GM18499 (cell line): ENCODE measurements around the gene EFNB2.

Experiments used
- ATAC-seq: cut with Tn5 transposase; IDR thresholded peaks from one replicate; pipeline ENCODE4 v1.9.1; 2021; ENCODE audit warnings: moderate number of reproducible peaks; ENCODE audit not compliant: insufficient read depth, unreplicated experiment

Gene EFNB2

DNA sequence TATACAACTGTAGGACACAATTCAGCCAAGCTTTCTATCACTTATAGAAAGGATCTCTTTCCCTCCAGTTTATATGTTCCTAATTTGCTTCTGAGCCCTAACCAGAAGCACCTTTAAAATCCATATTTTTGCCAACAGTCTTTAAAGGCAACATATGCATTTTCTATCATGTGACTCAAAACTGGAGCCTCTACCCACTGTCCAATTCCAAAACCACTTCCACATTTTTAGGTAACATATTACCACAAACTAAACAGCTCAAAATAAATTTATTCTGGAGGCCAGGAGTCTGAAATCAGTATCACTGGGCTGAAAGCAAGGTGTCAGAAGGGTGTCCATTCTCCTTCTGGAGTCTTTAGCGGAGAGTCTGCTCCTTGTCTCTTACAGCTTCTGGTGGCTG, 15.9 kb upstream of the EFNB2 start:
- ATAC-seq: no peak

DNA sequence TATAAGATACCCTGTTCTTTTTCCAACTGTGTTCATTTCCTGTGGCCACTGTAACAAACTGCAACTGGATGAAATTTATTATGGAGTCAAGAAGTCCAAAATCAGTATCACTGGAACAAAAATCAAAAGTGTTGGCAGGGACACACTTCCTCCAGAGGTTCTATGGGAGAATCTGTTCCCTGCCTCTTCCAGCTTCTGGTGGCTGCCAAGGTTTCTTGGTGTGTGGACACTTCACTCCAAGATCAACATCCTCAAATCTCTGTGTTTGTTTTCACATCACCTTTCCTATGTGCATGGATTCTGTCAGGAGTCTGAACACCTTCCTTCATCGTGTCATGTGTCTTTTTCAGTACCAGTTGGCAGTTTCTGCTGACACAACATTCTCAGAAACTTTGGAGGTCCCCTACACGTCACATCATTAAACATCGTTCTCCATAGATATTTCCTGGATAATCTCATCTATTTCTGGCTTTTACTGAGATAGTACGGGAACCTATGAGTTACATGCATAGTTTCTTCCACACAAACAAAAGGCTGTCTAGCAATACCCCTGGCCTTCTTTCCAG, 15.2 kb upstream of the EFNB2 start:
- ATAC-seq: no peak

DNA sequence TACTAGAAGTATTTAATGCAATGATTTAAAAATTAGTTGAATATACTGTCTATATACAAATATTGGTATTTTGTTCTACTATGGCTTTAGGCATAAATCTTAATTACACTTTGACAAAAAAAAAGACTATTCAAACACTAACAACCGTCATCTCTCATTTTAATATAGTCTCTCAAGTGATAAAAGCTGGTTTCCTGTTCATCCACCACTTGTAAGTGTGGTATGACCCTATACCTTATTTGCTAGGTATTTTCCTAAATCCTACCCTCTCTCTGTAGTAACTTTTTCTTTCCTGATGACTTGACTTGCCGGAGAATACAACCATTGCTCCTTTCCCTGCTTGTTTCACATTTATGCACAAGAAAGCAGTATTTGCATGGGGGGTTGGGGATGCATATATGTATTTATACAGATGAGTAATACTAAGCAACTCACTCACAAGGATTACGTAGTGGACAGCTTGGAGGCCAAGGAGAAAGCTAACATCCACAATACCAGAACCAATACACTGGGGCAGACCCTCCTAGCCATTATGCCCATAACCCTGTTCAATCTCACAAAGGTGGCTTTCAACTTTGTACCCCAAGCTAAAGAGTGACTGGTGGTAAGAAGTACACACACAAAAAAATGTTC, 12.7 kb upstream of the EFNB2 start:
- no peak for ATAC-seq

DNA sequence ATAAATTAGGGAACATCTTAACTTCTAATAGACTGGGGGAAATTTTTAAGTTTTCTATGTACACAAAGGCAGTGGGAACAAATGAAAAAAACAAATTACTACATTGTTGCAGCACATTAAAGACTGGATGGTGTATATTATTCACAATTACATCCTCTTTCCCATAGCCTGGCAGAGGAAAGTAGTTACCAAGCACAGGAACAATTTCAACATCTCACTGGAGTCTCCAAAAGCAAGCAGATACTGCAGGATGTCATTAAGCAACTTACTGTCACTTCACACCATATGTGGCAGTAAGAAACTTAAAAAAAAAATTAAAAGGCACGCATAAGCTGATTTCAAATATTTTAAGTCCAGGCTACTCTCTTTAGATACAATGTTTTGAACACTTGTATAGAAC, 6.4 kb upstream of the EFNB2 start:
- ATAC-seq: no peak

DNA sequence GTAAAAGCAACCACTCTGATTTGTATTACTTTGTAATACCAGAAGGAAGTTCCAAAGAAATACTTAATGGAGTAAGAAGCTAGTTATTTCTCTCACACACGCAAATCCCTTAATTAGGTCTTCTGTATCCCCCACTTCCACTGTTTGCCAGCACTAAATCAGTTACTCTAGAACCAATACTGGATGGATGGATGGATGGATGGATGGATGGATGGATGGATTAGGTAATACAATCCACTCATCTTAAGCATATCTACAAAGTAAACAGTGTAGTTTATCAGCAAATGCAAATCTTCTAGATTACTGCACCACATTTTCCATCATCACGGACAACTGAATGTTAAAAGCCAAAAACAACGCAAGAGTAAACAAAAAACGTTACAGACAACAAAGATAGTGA, 5.2 kb upstream of the EFNB2 start:
- ATAC-seq: no peak

DNA sequence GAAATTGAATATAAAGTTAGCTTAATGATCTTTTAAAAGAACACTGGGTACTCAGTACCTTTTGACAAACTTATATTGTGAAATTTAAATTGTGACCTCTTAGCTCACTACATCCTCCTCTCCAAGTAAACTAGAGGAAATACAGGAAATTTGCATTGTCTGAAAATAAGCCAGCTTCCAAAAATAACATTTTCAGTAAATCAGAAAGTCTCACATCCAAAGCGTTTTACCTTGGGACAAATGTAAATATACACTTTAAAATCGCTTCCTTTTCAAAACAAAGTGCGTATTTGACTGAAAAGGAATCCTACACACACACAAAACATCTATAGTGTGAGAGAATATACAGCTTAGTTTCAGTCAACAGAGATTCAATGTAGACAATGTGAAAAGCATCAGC, 2.1 kb upstream of the EFNB2 start:
- ATAC-seq: no peak

DNA sequence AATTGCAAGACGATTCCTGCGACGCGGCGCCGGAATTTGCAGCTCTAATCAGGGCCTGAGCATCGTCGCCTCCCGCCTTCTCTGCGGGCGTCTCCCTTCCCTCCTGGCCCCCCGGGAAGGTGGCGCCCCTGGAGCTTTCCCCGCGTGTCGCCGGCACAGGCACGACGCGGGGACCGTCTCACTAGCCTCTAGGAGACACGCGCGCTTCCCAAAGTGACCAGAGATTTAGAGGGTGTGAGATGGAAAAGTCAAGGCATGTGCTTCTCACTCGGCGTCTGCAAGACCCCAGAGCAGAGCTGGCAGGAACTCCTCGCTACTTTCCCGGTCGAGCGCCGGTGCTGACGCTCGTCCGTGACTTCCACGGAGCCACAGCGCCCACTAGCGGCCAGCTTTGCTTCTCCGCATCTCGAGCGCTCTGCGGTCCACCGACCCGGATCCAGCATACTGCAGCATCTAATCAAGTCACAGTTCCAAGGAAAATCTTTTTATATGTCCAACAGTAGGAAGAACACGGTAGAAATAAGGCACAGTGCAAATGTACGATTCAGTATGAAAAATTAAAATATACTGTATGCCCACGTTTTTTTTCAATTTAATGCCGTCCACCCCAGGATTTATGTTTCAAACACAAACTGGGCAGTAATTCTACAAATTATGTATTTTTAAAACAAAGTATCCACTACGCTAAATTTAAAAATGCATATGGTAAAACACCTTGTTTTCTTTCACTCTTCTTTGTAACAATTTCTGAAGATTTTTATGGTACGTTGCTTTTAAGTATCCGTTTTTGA, 977 bp upstream of the EFNB2 start:
- ATAC-seq: peak; percentile 28

DNA sequence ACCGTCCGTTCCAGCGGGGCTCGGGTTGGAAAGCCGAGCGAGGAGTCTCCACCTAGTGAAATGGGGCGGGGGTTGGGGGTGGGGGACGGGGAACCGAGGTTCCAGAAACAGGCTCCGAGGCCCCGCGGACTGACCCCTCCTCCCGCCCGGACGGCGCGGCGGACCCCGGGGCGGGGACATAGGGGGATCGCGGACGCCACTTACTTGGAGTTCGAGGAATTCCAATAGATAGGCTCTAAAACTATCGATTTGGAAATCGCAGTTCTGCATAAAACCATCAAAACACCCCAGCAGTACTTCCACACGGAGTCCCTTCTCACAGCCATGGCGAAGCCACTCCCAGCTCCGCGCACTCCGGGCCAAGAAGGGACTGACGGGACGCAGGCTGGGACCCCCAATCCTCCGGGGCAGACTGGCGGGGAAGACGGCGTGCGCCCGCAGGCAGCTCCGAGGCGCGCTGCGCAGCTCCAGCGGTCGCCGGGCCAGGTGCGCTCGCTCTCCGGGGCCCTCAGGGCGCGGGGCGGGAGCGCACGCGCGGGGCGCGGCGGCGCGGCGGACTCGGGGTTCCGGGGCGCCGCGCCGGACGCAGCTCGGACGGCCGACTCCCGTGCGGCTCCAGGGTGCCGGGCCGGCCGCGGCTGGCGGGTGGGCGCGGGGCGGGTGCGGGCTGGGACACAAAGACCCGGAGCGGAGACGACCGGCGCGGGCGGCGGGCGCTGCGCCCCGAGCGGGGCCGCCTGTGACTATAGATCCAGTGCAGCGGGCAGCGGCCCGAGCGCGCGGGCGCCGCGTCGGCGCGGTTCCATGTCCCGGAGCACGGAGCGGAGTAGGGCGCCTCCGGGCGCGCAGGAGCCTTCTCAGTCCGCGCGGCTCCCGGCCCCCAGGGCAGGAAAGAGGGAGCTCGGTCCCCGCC, 567 bp downstream of the EFNB2 start:
- ATAC-seq: peak; percentile 18

DNA sequence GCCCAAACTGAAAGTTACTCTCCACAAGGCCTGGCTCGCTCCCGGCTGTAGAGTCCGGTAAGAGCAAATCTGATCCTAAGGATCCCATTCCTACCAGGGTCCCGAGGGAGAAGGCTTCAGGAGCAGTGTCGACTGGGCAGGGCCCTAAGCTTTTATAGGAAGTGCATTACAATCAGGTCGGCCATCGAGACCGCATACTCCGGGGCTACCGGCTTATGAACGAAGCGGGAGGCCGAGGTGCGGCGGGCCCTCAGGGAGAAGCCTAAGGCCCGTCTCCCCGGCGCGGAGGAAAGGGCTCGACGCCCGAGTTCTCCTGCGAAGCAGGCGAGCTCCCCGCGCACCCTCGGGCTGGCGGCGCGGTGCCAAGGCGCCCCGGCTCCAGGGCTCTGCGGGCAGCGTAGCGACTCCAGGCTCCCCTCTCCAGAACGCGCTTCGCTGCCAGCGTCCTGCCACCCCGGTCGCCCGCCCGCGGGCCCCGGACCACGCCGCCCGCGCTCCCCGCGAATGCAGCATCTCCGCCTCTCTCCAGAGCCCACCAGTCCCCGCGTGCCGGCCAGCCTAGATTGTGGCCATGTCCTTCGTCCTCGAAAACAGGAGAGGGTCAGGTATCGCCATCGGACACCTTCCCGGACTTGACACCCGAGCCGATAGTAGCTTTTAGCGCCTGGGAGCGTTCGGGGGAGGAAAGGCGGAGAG, 1.4 kb downstream of the EFNB2 start:
- ATAC-seq: no peak

DNA sequence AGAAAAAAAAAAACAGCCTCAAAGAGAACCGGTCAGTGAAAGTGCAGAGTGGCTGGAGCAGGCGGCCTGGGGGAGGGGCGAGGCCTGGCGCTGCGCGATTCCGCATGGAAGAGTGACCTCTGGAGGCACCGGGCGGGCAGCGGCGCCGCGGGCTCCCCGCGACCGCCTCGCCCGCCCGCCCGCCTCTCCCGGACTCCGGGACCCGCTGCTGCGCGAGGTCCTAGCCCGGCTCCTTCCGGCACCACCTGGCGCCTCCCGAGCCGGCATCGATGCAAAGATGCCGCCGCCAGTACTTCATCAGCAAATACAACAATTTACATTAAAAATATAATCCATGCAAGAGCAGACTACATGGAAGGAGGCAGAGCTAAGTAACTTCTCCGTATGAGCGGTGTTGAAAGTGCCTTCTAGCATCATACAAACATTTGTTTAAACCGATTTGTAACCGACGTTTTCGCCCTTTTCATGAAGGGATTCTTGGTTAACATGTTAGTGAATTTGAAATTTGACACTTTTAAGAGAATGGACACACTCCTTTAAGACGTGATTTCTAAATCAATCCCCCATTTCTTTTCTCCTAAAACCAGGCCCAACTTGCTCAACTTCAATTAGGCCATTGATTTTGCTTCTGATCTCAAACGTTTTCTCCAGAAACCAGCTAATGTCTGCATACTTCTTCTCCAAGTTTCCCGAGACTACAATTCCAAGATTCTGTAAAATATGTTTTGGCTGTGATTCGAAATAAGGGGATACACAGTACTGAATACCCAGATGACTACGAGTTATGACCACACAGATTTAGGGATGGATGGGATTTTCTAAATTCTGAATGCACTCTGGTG, 2.1 kb downstream of the EFNB2 start:
- no peak for ATAC-seq

DNA sequence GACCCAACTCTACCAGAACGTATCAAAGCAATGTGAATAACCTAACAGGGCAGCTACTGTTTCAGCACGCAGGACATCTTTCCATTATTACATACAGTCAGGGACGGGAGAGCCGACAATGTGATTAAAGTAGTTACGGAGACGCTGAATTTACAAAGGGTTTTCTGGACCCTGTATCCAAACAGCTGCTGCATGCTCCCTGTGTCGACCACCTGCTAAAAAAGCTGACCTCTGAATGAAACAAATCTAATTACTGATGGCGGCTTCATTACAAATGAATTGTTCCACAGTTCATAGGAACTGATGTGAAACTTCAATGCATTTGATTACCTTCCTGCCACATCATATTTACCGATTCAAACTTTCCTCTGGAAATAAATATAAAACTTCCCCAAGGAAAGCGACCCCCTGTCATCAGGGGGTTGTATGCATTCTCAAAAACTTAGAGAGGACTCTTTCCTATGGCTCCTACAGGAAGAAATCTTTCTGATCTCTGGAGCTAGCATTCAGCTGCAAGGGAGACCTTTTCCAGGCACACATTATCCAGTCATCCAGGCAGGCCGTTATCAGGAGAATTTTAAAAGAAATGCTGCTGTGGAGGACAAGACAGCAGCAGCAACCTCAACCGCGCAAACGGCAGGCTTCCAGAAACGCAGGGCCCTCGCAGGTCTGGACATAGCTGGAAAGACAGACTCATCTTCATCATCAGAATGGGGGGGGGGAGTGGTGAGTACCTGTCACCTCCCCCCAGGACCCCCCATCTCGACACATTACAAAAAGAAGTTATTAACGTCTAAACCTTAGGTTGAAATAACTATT, 3.1 kb downstream of the EFNB2 start:
- no peak for ATAC-seq

DNA sequence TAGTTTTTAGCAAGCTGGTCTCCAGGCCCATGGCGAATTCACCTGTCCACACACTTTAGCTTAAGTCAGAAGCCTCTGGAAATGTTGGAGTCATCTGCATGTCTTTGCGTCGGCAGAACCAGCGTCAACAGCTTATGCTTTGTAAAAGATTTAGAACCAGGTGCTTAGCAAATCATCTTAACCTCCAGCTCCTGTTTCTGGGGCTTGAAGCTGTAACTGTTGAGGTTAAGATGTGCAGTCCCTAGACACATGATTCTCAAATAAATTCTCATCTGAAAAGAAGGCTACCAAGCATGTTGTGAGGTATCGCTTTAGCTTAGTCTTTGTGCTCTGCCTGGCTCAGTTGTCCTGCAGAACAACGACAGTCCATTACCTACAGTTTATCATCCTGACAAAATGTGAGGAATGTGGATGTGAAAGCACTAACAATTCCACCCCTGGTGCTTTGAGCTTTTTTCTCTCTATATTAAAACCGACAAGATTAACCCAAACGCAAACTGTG, 4.4 kb downstream of the EFNB2 start:
- no peak for ATAC-seq

DNA sequence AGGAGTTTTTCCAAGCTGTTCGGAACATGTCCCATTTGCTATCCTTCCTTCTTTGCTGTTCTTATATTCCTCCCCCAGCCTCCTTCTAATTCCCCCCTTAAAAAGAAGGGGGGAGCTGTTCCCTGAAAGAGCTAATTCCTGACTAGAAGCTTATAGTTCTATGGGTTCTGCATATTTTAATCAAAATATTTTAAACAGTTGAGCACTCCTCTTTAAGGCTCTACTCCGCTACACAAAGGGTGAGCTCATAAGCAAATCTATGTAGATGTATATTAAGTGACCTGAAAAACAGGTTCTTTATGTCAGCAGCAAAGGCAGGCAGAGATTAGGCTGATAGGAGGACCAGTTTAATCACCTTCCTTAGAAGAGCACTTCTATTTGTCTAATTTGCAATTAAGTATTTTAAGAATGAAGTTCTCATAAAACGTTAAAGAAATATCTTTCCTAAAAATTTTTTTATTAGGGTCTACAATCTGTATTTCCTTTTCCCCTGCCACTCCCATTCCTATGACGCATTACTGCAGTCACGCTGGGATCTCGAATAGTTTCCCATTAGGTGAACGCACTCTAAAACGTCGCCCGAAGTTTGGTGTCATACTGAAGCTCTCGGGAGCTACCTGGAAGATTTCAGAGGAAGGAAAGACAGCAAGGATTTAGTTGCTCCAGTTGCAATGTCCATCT, 5.2 kb downstream of the EFNB2 start:
- ATAC-seq: no peak

DNA sequence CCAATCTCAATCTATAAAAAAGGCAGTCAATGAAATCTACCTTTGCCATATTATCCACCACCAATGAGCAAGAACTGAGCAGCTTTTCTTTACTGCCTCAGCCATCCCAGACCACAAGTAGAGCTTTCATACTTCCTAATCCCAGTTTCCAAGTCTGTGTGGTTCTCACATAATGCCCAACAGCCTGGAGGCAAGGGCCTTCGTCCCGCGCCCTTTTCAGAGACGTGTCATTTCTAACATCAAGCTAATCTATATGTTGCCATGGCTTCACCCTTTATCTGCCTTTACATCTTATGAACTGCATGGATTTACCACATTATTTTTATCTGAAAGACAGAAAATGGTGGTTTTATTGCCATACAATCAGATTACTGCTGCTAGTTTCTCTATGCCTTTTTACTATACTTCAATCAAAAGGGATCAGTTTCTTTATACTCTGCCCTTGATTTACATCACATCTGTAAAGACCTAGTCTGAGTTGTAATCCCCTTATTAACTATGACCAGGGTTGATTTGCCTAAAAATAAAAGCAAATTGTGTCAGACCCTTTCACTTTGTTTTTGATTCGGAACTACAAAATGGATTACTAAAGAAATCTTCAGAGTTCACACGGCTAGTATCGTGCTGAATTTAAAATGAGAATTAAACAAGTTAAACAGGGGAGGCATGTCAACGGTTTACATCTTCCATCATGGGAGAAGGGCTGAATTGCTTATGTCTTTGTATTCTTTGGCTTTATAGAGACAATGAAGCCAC, 5.9 kb downstream of the EFNB2 start:
- no peak for ATAC-seq

DNA sequence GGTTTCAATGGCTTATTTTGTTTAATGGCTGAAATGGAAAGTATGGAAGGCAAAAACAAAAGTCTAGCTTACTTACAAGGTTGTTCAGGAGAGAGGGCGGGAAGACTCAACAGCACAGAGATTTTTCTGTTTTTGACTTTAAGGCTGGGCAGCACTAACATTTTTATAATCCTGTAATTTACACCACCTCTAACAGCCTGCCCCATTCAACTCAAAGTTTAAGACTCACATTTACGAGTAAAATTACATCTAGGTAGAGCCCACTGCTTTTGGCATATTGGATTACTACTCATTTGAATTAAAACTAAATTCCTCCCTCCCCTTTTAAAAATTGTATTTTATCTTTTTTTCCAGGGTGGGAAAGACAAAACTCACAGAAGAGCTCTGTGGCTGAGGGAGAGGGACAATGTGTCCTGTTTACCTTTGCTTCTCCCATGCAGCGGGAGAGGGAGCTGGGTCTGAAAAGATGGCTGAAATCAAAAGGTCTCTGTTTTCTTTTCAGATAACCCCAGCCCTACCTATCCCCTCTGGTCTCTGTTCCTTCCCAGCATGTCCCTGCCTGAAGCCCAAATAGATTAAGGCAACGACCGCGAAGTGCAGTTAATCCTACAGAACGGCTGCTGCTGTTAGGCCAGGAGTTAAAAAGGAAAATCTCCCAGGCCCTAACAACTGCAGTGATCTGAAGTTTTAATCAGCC, 6.6 kb downstream of the EFNB2 start:
- no peak for ATAC-seq

DNA sequence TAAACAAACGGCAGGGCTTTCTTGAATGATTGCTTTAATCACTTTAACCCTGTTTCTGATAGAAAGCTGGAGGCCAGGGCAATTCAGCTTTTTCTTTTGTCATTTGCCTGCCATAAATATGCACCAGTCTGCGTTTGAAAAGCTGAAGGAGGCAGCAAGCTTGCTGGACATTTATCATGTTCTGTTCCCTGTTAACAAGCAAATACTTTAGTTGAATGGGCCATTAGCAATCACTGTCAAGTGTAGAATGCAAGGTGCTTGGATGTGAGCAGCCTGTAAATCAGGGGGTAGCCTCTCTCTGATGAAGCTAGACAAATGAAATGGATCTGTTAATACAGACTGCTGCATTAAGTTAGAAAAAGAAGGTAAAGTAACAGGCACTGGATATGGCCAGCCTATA, 7.6 kb downstream of the EFNB2 start:
- ATAC-seq: no peak

DNA sequence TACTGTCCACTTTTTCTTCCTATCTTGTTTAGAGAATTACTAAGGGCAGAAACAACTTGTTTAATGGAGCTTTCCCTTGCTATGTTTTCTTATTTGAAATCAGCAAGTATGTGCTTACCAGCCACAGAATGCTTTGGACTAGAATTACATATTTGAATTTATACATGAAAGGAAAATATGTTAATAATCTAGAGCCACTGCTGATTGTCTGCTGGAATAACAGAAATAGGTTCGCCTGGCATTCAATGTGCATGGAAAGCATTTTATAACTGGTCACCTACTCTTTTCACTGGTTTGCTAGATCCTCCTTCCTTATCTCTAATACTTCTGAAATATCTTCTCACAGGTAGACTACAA, 8.0 kb downstream of the EFNB2 start:
- no peak for ATAC-seq
